H9 (cell line): Measurements from ENCODE around the gene NPAS3. TPM values are rescaled to one million over a fixed set of nuclear protein-coding genes. Genes with fewer than 3 reads are reported as not detected.

Source experiments
- DNase-seq: peaks from one replicate; pipeline ENCODE4 v3.0.0-alpha.2; 2017
- H2AFZ ChIP-seq: one replicate; pipeline ENCODE4 v1.6.1; 2013; ENCODE audit warnings: mild to moderate bottlenecking, low read length, control low read depth, moderate library complexity
- H2AK5ac ChIP-seq: 2 replicates; pipeline ENCODE4 v1.6.1; 2013; ENCODE audit warnings: low read length, control low read depth, mixed read lengths; ENCODE audit not compliant: insufficient read length
- H2BK120ac ChIP-seq: one replicate; pipeline ENCODE4 v1.6.1; 2013; ENCODE audit warnings: low read depth, mild to moderate bottlenecking, low read length, control low read depth, inconsistent platforms; ENCODE audit not compliant: poor library complexity, severe bottlenecking
- H2BK12ac ChIP-seq: 2 replicates; pipeline ENCODE4 v1.6.1; 2013; ENCODE audit warnings: low read length, control low read depth, mixed read lengths, low read depth; ENCODE audit not compliant: insufficient read length
- H2BK15ac ChIP-seq: 2 replicates; pipeline ENCODE4 v1.6.1; 2013; ENCODE audit warnings: low read depth, low read length, control low read depth
- H2BK20ac ChIP-seq: one replicate; pipeline ENCODE4 v1.6.1; 2013; ENCODE audit warnings: low read depth, mild to moderate bottlenecking, low read length, control low read depth, inconsistent platforms; ENCODE audit not compliant: poor library complexity, severe bottlenecking
- H2BK5ac ChIP-seq: 2 replicates; pipeline ENCODE4 v1.6.1; 2013; ENCODE audit warnings: low read length, control low read depth, mixed read lengths; ENCODE audit not compliant: insufficient read length
- H3K14ac ChIP-seq: 2 replicates; pipeline ENCODE4 v1.6.1; 2013; ENCODE audit warnings: low read length, control low read depth; ENCODE audit not compliant: insufficient read depth
- H3K18ac ChIP-seq: 2 replicates; pipeline ENCODE4 v1.6.1; 2013; ENCODE audit warnings: low read depth, mild to moderate bottlenecking, mixed read lengths, low read length, control low read depth; ENCODE audit not compliant: insufficient read length
- H3K23ac ChIP-seq: 2 replicates; pipeline ENCODE4 v1.6.1; 2013; ENCODE audit warnings: low read length, control low read depth, mixed read lengths, low read depth; ENCODE audit not compliant: insufficient read length
- H3K23me2 ChIP-seq: 2 replicates; pipeline ENCODE4 v1.6.1; 2013; ENCODE audit warnings: low read depth, mild to moderate bottlenecking, mixed read lengths, low read length, control low read depth; ENCODE audit not compliant: insufficient read length, poor library complexity, severe bottlenecking
- H3K27ac ChIP-seq: 2 replicates; pipeline ENCODE4 v1.5.1; 2013; ENCODE audit warnings: low read length, control low read depth, mixed read lengths, low read depth; ENCODE audit not compliant: insufficient read length
- H3K27me3 ChIP-seq: 2 replicates; pipeline ENCODE4 v1.6.1; 2013; ENCODE audit warnings: low read length, control low read depth, inconsistent platforms; ENCODE audit not compliant: insufficient read depth
- H3K4ac ChIP-seq: 2 replicates; pipeline ENCODE4 v1.6.1; 2013; ENCODE audit warnings: low read depth, mild to moderate bottlenecking, control low read depth, inconsistent platforms, low read length, moderate library complexity
- H3K4me1 ChIP-seq: 2 replicates; pipeline ENCODE4 v1.6.1; 2013; ENCODE audit warnings: low read length, control low read depth, inconsistent platforms; ENCODE audit not compliant: insufficient read depth
- H3K4me2 ChIP-seq: 2 replicates; pipeline ENCODE4 v1.6.1; 2013; ENCODE audit warnings: low read length, control low read depth, mixed read lengths; ENCODE audit not compliant: insufficient read length, insufficient read depth
- H3K56ac ChIP-seq: 2 replicates; pipeline ENCODE4 v1.6.1; 2013; ENCODE audit warnings: low read depth, mild to moderate bottlenecking, mixed read lengths, low read length, control low read depth; ENCODE audit not compliant: insufficient read length
- H3K79me1 ChIP-seq: 2 replicates; pipeline ENCODE4 v1.6.1; 2013; ENCODE audit warnings: low read depth, mild to moderate bottlenecking, moderate library complexity, low read length, control low read depth, inconsistent platforms; ENCODE audit not compliant: insufficient read depth, poor library complexity, severe bottlenecking
- H3K79me2 ChIP-seq: 2 replicates; pipeline ENCODE4 v1.6.1; 2013; ENCODE audit warnings: low read length, control low read depth, inconsistent platforms; ENCODE audit not compliant: insufficient read depth
- H3K9ac ChIP-seq: 2 replicates; pipeline ENCODE4 v1.6.1; 2013; ENCODE audit warnings: low read length, control low read depth, mixed read lengths; ENCODE audit not compliant: insufficient read length; ENCODE audit errors: extremely low read depth
- H3K9me3 ChIP-seq: one replicate; pipeline ENCODE4 v1.6.1; 2013; ENCODE audit warnings: low read depth, low read length, inconsistent platforms; ENCODE audit not compliant: control insufficient read depth
- H3T11ph ChIP-seq: one replicate; pipeline ENCODE4 v1.6.1; 2013; ENCODE audit warnings: mild to moderate bottlenecking, low read length, control low read depth, inconsistent platforms
- H4K20me1 ChIP-seq: one replicate; pipeline ENCODE4 v1.6.1; 2013; ENCODE audit not compliant: control insufficient read depth, insufficient read length, insufficient read depth
- H4K5ac ChIP-seq: 2 replicates; pipeline ENCODE4 v1.6.1; 2013; ENCODE audit warnings: low read depth, mild to moderate bottlenecking, mixed read lengths, low read length, control low read depth; ENCODE audit not compliant: insufficient read length
- H4K8ac ChIP-seq: replicated peaks from 2 replicates; pipeline ENCODE4 v1.6.1; 2013; ENCODE audit warnings: low read length, control low read depth, mixed read lengths, low read depth; ENCODE audit not compliant: insufficient read length
- H4K91ac ChIP-seq: 2 replicates; pipeline ENCODE4 v1.6.1; 2013; ENCODE audit warnings: low read depth, mild to moderate bottlenecking, moderate library complexity, mixed read lengths, low read length, control low read depth; ENCODE audit not compliant: insufficient read length
- H3K27ac Mint-ChIP-seq, 3 experiments: 2 replicates in 2 of 3; 3 replicates in 1 of 3; pipeline ENCODE4 v1.8.0; 2020 to 2021; ENCODE audit warnings: mixed read lengths in 3 of 3, mild to moderate bottlenecking in 1 of 3, moderate library complexity in 1 of 3
- H3K27me3 Mint-ChIP-seq: 2 replicates; pipeline ENCODE4 v1.8.0; 2021; ENCODE audit warnings: low read depth, mild to moderate bottlenecking, moderate library complexity, mixed read lengths
- H3K36me3 Mint-ChIP-seq, 3 experiments: 2 replicates in 2 of 3; 3 replicates in 1 of 3; pipeline ENCODE4 v1.8.0; 2020 to 2021; ENCODE audit warnings: low read depth in 3 of 3, mixed read lengths in 3 of 3; ENCODE audit not compliant: insufficient read depth in 1 of 3
- H3K4me1 Mint-ChIP-seq, 2 experiments: 2 replicates each; pipeline ENCODE4 v1.8.0; 2020; ENCODE audit warnings: mixed read lengths in 2 of 2
- H3K4me3 Mint-ChIP-seq, 2 experiments: 2 replicates in 1 of 2; 3 replicates in 1 of 2; pipeline ENCODE4 v1.8.0; 2020 to 2021; ENCODE audit warnings: mild to moderate bottlenecking in 2 of 2, mixed read lengths in 2 of 2, moderate library complexity in 1 of 2
- H3K9me3 Mint-ChIP-seq, 2 experiments: 2 replicates in 1 of 2; 3 replicates in 1 of 2; pipeline ENCODE4 v1.8.0; 2020; ENCODE audit warnings: mild to moderate bottlenecking in 2 of 2, mixed read lengths in 2 of 2, moderate library complexity in 1 of 2
- CTCF ChIP-seq: fragments of 200-600 bp; sonication (generic); conservative IDR thresholded peaks from 3 replicates; pipeline ENCODE4 v1.8.0; 2021; ENCODE audit warnings: antibody characterized with exemption, mild to moderate bottlenecking
- WGBS: extraction: QIAGEN DNeasy Blood & Tissue Kit; methylation state at CpG from one replicate; pipeline ENCODE4 v1.1.7; 2013; ENCODE audit warnings: missing lambda C conversion rate, low lambda C conversion rate, mixed read lengths; ENCODE audit not compliant: insufficient read length; ENCODE audit errors: extremely low coverage; 5-methylcytosine and 5-hydroxymethylcytosine counted together
- total RNA-seq: library from RNA; stranded (reverse); gene quantifications from 2 replicates; pipeline ENCODE4 v1.2.1, GENCODE V29; 2021

NPAS3 gene
- total RNA-seq, 1 experiment from 2014 or later = 0.17 TPM

GRCh38 chr14:33254861-33255395 is 316.2 kb downstream of the NPAS3 start:
- Mint-ChIP-seq H3K4me3 (no peak overlapping the region), H3K9me3 (no peaks in the 10 kb centered on the region; a peak in 1 of 5 replicates), H3K27ac (no peak overlapping the region), H3K27me3 (no peaks in the 10 kb centered on the region; the same call in 1 of the 2 replicates), H3K36me3 (no peaks in the 10 kb centered on the region; a peak in 1 of 7 replicates), H3K4me1 (peaks cover 2 to 8% of the 10 kb centered on the region in 2 experiments; a peak in 3 of 4 replicates)
- Histone ChIP-seq H3K9ac (no peak overlapping the region), H4K20me1 (no peaks in the 10 kb centered on the region), H3K27ac (no peak overlapping the region), H2AFZ (no peak overlapping the region), H3K4me1 (no peaks in the 10 kb centered on the region), H2BK12ac (no peak overlapping the region), H2BK120ac (no peak overlapping the region), H4K5ac (no peak overlapping the region), H3K23ac (no peak overlapping the region), H3K27me3 (no peaks in the 10 kb centered on the region), H2BK15ac (no peak overlapping the region), H2BK20ac (no peak overlapping the region), H3K4me2 (no peak overlapping the region), H3K23me2 (no peaks in the 10 kb centered on the region), H4K91ac (no peak overlapping the region), H4K8ac (no peak overlapping the region), H3T11ph (no peak overlapping the region), H3K9me3 (no peaks in the 10 kb centered on the region), H3K79me2 (no peaks in the 10 kb centered on the region), H3K18ac (no peak overlapping the region), H2AK5ac (no peak overlapping the region), H3K14ac (no peak overlapping the region), H2BK5ac (no peak overlapping the region), H3K4ac (no peak overlapping the region), H3K56ac (no peak overlapping the region), H3K79me1 (no peaks in the 10 kb centered on the region)
- no CpG with 5 or more reads among the region's 1 CpG for WGBS
- TF ChIP-seq CTCF = no peak
- DNase-seq = no peak
